Mesendoderm (in vitro differentiated cells): Measurements from ENCODE around the gene GRK2.
"Not testable (repeated sequence)": the region's sequence is repeated elsewhere in the genome, so short reads cannot be mapped to it uniquely, and the experiment has no call there.

ENCODE experiments used
- DNase-seq: peaks from one replicate; pipeline ENCODE4 v3.0.0; 2013
- H2AK5ac ChIP-seq: 2 replicates; pipeline ENCODE4 v1.6.1; 2013; ENCODE audit warnings: low read length, inconsistent platforms
- H2BK120ac ChIP-seq: 2 replicates; pipeline ENCODE4 v1.6.1; 2013; ENCODE audit warnings: low read depth, mild to moderate bottlenecking, low read length, moderate library complexity, mixed read lengths
- H2BK15ac ChIP-seq: replicated peaks from 2 replicates; pipeline ENCODE4 v1.6.1; 2013; ENCODE audit warnings: low read depth, mild to moderate bottlenecking, moderate library complexity
- H2BK5ac ChIP-seq: 2 replicates; pipeline ENCODE4 v1.6.1; 2013; ENCODE audit warnings: low read length, inconsistent platforms
- H3K18ac ChIP-seq: 2 replicates; pipeline ENCODE4 v1.6.1; 2013; ENCODE audit warnings: mild to moderate bottlenecking, low read length, mixed read lengths
- H3K23ac ChIP-seq: one replicate; pipeline ENCODE4 v1.6.1; 2013; ENCODE audit warnings: low read length
- H3K27ac ChIP-seq: 2 replicates; pipeline ENCODE4 v1.5.1; 2013; ENCODE audit warnings: low read depth, mild to moderate bottlenecking, inconsistent platforms, low read length, moderate library complexity
- H3K27me3 ChIP-seq: 2 replicates; pipeline ENCODE4 v1.6.1; 2013; ENCODE audit warnings: low read length, control low read depth, mild to moderate bottlenecking, inconsistent platforms; ENCODE audit not compliant: insufficient read depth, poor library complexity
- H3K36me3 ChIP-seq: 2 replicates; pipeline ENCODE4 v1.6.1; 2013; ENCODE audit warnings: low read length, inconsistent platforms; ENCODE audit not compliant: control insufficient read depth, insufficient read depth
- H3K4ac ChIP-seq: one replicate; pipeline ENCODE4 v1.6.1; 2013; ENCODE audit warnings: low read depth, mild to moderate bottlenecking, low read length, moderate library complexity
- H3K4me1 ChIP-seq: 2 replicates; pipeline ENCODE4 v1.6.1; 2013; ENCODE audit warnings: low read depth, low read length, inconsistent platforms; ENCODE audit not compliant: control insufficient read depth
- H3K4me2 ChIP-seq: 2 replicates; pipeline ENCODE4 v1.6.1; 2013; ENCODE audit warnings: low read length
- H3K4me3 ChIP-seq: 2 replicates; pipeline ENCODE4 v1.5.1; 2013; ENCODE audit warnings: mild to moderate bottlenecking, low read length
- H3K56ac ChIP-seq: one replicate; pipeline ENCODE4 v1.6.1; 2013; ENCODE audit warnings: low read length
- H3K79me1 ChIP-seq: 2 replicates; pipeline ENCODE4 v1.6.1; 2013; ENCODE audit warnings: low read length, inconsistent platforms
- H3K79me2 ChIP-seq: 2 replicates; pipeline ENCODE4 v1.6.1; 2013; ENCODE audit warnings: mild to moderate bottlenecking, low read length; ENCODE audit not compliant: control insufficient read depth, insufficient read depth
- H3K9ac ChIP-seq: 2 replicates; pipeline ENCODE4 v1.6.1; 2013; ENCODE audit warnings: low read length, inconsistent platforms
- H4K5ac ChIP-seq: one replicate; pipeline ENCODE4 v1.6.1; 2013; ENCODE audit warnings: low read length
- H4K8ac ChIP-seq: one replicate; pipeline ENCODE4 v1.6.1; 2013; ENCODE audit warnings: low read depth, mild to moderate bottlenecking, control low read depth, low read length, moderate library complexity
- WGBS: extraction: QIAGEN DNeasy Blood & Tissue Kit; methylation state at CpG from one replicate; pipeline ENCODE4 v1.1.7; 2013; ENCODE audit warnings: low lambda C conversion rate, missing lambda C conversion rate; ENCODE audit not compliant: insufficient coverage; ENCODE audit errors: extremely low coverage; 5-methylcytosine and 5-hydroxymethylcytosine counted together

GRK2 gene

DNA sequence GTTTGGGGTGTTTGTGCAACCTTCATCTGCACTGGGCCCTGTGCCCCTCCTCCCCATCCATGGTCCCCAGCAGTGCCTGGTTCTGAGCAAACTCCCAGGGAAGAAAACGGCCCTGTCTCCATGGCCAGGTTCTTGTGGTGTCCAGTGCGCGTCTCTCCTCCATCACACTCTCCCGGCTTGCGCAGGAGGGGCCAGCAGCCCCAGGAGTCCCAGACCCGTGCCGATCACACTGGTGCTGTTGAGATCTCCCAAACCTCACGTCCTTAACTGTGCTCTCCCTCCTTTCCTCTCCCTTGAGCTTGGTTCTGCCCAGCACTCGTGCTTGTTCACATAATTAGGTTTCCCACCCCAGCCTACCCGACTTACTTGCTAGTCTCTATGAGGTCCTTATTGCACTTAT lies 10.9 kb upstream of the GRK2 start:
- H3K36me3 ChIP-seq: peaks cover 27% of the 10 kb centered on the region
- no peak overlapping the region for H3K27ac ChIP-seq
- H3K79me1 ChIP-seq: peaks cover 2% of the 10 kb centered on the region
- H3K18ac ChIP-seq: no peak overlapping the region
- no peak overlapping the region for H4K8ac ChIP-seq
- H2BK120ac ChIP-seq: no peak overlapping the region
- no peak for DNase-seq
- H2BK5ac ChIP-seq: no peak overlapping the region
- H3K23ac ChIP-seq: no peak overlapping the region
- no CpG with 5 or more reads among the region's 10 CpGs for WGBS
- H2BK15ac ChIP-seq: no peak overlapping the region
- H3K4me3 ChIP-seq: no peak overlapping the region
- no peaks in the 10 kb centered on the region for H3K27me3 ChIP-seq
- H3K9ac ChIP-seq: no peak overlapping the region
- no peaks in the 10 kb centered on the region for H3K4me1 ChIP-seq
- H3K79me2 ChIP-seq: no peaks in the 10 kb centered on the region
- no peak overlapping the region for H3K4me2 ChIP-seq
- no peak overlapping the region for H3K4ac ChIP-seq
- H2AK5ac ChIP-seq: no peak overlapping the region
- H3K56ac ChIP-seq: no peak overlapping the region
- no peak overlapping the region for H4K5ac ChIP-seq

DNA sequence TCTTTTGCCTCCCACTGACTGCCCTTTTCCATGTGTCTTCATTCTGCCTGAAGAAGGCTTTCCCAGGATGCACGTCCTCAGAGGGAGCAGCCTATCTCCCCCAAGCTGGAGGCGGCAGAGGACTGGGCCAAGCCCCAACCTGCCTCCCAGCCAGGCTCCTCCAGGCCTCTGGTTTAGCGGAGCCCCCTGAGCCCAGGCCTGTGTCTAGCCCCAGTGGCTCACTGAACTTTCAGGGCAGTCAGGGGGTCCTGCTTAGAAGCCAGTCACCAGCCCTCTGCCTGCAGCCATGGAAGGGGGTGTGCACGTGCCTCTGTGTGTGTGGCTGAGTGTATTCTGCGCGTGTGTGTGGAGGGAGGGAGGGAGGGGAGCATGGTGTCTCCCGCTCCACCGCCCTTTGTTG lies 10.4 kb upstream of the GRK2 start:
- Histone ChIP-seq H3K79me1 (no peaks in the 10 kb centered on the region), H3K4me1 (no peaks in the 10 kb centered on the region), H3K36me3 (peaks cover 25% of the 10 kb centered on the region), H4K5ac (no peak overlapping the region), H4K8ac (no peak overlapping the region), H3K4me2 (no peak overlapping the region), H2AK5ac (no peak overlapping the region), H3K27me3 (no peaks in the 10 kb centered on the region), H2BK5ac (no peak overlapping the region), H3K9ac (no peak overlapping the region), H3K79me2 (no peaks in the 10 kb centered on the region), H2BK15ac (no peak overlapping the region), H3K56ac (no peak overlapping the region), H3K23ac (no peak overlapping the region), H3K27ac (no peak overlapping the region), H3K4ac (no peak overlapping the region), H3K4me3 (no peak overlapping the region), H3K18ac (no peak overlapping the region), H2BK120ac (no peak overlapping the region)
- WGBS: no CpG with 5 or more reads among the region's 8 CpGs
- DNase-seq: no peak

DNA sequence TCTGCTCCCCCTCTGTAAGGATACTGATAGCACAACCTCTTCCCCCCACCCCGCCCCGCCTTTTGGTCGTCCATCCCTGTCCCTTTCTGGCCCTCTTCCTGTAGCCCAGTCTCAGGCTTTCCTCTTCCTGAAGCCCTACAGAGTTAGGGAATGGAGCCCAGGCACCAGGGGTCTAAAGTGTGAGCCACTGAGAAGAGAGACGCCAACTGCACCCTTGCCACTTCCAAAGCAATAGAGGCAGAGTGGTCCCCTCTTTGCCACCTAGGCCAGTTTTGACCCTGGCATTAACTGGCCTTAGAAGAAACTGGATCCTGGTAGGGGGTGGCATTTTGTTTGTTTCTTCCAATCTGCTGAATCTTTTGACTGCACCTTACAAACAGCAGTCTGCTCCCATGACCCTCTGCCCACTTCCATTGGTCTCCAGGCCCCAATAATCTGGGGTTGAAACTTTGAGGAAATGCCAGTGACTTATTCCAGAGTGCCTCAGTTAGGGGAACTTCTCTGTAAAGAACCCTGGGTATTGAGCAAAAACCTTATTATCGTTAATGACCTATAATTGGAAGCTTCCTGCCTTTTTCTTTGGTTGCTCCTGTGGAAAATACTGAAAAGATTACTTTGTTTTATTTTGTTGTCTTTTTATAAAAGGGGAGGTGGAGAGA lies 9.7 kb upstream of the GRK2 start:
- Histone ChIP-seq H3K4me3 (no peak overlapping the region), H4K8ac (no peak overlapping the region), H3K27me3 (no peaks in the 10 kb centered on the region), H4K5ac (no peak overlapping the region), H3K79me2 (no peaks in the 10 kb centered on the region), H2BK15ac (no peak overlapping the region), H2AK5ac (no peak overlapping the region), H3K4me2 (no peak overlapping the region), H3K36me3 (peaks cover 25% of the 10 kb centered on the region), H2BK120ac (no peak overlapping the region), H3K4ac (no peak overlapping the region), H3K9ac (no peak overlapping the region), H3K23ac (no peak overlapping the region), H3K27ac (no peak overlapping the region), H2BK5ac (no peak overlapping the region), H3K79me1 (no peaks in the 10 kb centered on the region), H3K18ac (no peak overlapping the region), H3K56ac (no peak overlapping the region), H3K4me1 (no peaks in the 10 kb centered on the region)
- WGBS: no CpG with 5 or more reads among the region's 5 CpGs
- DNase-seq: no peak

DNA sequence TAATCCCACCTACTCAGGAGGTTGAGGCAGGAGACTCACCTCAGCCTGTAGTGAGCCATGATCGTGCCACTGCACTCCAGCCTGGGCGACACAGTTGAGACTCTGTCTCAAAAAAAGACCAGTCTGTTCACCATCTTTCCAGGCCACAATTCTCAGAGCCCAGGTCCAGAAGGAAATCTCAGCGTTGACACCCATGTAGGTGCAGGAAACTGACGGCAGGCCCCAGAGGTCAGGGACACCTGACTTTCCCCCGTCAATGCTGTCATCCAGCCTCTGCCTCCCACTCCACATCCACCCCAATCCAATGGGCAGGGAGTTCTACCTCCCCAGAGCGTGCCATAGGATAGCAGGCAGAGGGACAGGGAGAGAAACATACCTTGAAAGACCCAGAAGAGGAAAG lies 5.9 kb upstream of the GRK2 start:
- no peak overlapping the region for H3K4me2 ChIP-seq
- no peaks in the 10 kb centered on the region for H3K79me1 ChIP-seq
- no peak overlapping the region for H2BK15ac ChIP-seq
- H3K56ac ChIP-seq: no peak overlapping the region
- H3K23ac ChIP-seq: no peak overlapping the region
- no peak overlapping the region for H2BK120ac ChIP-seq
- H3K4ac ChIP-seq: no peak overlapping the region
- H2AK5ac ChIP-seq: no peak overlapping the region
- peaks cover 5% of the 10 kb centered on the region for H3K4me1 ChIP-seq
- peaks cover 2% of the 10 kb centered on the region for H3K36me3 ChIP-seq
- no peak overlapping the region for H3K27ac ChIP-seq
- no CpG with 5 or more reads among the region's 6 CpGs for WGBS
- no peak for DNase-seq
- H3K9ac ChIP-seq: no peak overlapping the region
- H3K4me3 ChIP-seq: no peak overlapping the region
- no peak overlapping the region for H2BK5ac ChIP-seq
- H4K8ac ChIP-seq: no peak overlapping the region
- no peaks in the 10 kb centered on the region for H3K79me2 ChIP-seq
- H4K5ac ChIP-seq: no peak overlapping the region
- H3K27me3 ChIP-seq: no peaks in the 10 kb centered on the region
- no peak overlapping the region for H3K18ac ChIP-seq

DNA sequence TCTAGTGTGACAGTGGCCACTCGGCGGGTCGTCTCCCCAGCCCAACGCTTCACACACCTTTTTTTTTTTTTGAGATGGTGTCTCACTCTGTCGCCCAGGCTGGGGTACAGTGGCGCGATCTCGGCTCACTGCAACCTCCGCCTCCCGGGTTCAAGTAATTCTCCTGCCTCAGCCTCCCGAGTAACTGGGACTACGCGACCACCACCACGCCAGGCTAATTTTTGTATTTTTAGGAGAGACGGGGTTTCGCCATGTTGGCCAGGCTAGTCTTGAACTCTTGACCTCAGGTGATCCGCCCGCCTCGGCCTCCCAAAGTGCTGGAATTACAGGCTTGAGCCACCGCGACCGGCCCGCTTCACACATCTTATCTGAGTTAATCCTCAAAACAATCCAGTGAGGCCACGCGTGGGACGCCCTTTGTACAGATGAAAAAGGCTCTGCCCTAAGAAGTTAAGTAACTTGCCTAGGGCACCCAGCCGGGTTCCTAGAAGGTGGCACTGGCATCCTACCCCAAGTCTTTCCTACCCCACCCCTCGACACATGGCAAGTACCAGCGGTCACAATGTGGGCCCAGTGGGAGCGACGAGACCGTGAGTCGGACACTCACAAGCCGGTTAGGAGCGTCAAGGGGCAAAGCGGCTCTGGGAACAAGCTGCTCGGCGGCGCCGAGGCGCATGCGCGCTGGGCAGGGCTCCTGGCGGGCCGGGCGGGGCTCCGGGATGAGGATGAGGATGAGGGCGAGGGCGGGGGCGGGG lies 5.2 kb upstream of the GRK2 start:
- not testable (repeated sequence) for H3K4me1 ChIP-seq, H4K5ac ChIP-seq, H2BK120ac ChIP-seq, H3K18ac ChIP-seq, H3K4ac ChIP-seq, H2BK15ac ChIP-seq, H3K79me2 ChIP-seq, H3K4me3 ChIP-seq, H2AK5ac ChIP-seq, H3K27ac ChIP-seq, H3K79me1 ChIP-seq, H3K36me3 ChIP-seq, H4K8ac ChIP-seq, H3K23ac ChIP-seq, H3K27me3 ChIP-seq, H2BK5ac ChIP-seq
- DNase-seq: peak; percentile 60
- Histone ChIP-seq H3K9ac (peak overlapping the region; percentile 35), H3K4me2 (peak overlapping the region; percentile 14), H3K56ac (peak overlapping the region; percentile 76)
- no CpG with 5 or more reads among the region's 50 CpGs for WGBS

DNA sequence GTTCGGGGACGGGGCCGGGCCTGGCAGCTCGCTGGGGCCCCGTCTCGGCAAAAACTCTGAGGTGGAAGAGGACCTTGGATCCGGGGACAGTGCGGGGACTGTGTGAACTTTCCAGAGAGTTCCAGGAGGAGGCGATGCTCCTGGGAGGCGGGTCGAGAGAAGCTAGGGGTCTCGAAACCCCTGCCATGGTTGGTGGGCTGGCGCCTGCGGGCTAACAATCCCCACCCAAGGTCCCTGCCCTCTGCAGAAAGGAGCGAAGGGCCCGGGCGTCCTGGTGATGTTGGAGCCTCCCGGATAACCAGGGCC lies 4.7 kb upstream of the GRK2 start:
- H3K36me3 ChIP-seq: no peaks in the 10 kb centered on the region
- DNase-seq: no peak
- no peak overlapping the region for H2BK120ac ChIP-seq
- H3K4me1 ChIP-seq: peaks cover 5% of the 10 kb centered on the region
- H3K56ac ChIP-seq: peak overlapping the region; percentile 40
- H3K79me2 ChIP-seq: no peaks in the 10 kb centered on the region
- no peaks in the 10 kb centered on the region for H3K79me1 ChIP-seq
- no peak overlapping the region for H3K23ac ChIP-seq
- H3K27ac ChIP-seq: no peak overlapping the region
- H3K27me3 ChIP-seq: no peaks in the 10 kb centered on the region
- no peak overlapping the region for H3K4me2 ChIP-seq
- no peak overlapping the region for H2BK5ac ChIP-seq
- H2BK15ac ChIP-seq: no peak overlapping the region
- no peak overlapping the region for H3K9ac ChIP-seq
- H4K5ac ChIP-seq: no peak overlapping the region
- H3K4me3 ChIP-seq: no peak overlapping the region
- no CpG with 5 or more reads among the region's 18 CpGs for WGBS
- H2AK5ac ChIP-seq: no peak overlapping the region
- H3K4ac ChIP-seq: no peak overlapping the region
- no peak overlapping the region for H4K8ac ChIP-seq
- H3K18ac ChIP-seq: no peak overlapping the region
